Endothelial cell of umbilical vein (primary cell): Measurements from ENCODE around the gene MREG.

Source experiments
- EZH2 ChIP-seq: IDR thresholded peaks from 2 replicates; pipeline ENCODE4 v1.6.1; 2012; ENCODE audit warnings: borderline replicate concordance, low read depth, mild to moderate bottlenecking, moderate library complexity, low read length, inconsistent platforms; ENCODE audit not compliant: severe bottlenecking
- GATA2 ChIP-seq: IDR thresholded peaks from 2 replicates; pipeline ENCODE4 v1.7.0; 2011; ENCODE audit warnings: low read depth, mild to moderate bottlenecking, moderate library complexity, mixed read lengths, low read length; ENCODE audit not compliant: insufficient read length, insufficient read depth
- JUN ChIP-seq: IDR thresholded peaks from 2 replicates; pipeline ENCODE4 v1.6.1; 2011; ENCODE audit warnings: borderline replicate concordance, low read depth; ENCODE audit not compliant: insufficient read length, insufficient read depth
- MYC ChIP-seq: IDR thresholded peaks from one replicate; pipeline ENCODE4 v1.6.1; 2011; ENCODE audit warnings: mild to moderate bottlenecking, low read depth, low read length
- POLR2A ChIP-seq: IDR thresholded peaks from 2 replicates; pipeline ENCODE4 v1.6.1; 2012; ENCODE audit warnings: low read depth, mild to moderate bottlenecking, control low read depth, low read length
- POLR2AphosphoS5 ChIP-seq: IDR thresholded peaks from 2 replicates; pipeline ENCODE4 v1.6.1; 2012; ENCODE audit warnings: low read depth, mild to moderate bottlenecking, control low read depth, low read length, moderate library complexity; ENCODE audit not compliant: insufficient read depth
- TF ChIP-seq, protein P1 (sequence below), 2 donors: IDR thresholded peaks; 1 replicate in 1 of 2; 2 replicates in 1 of 2; pipeline ENCODE4 v1.5.1; 2011; ENCODE audit warnings: low read length in 2 of 2, mild to moderate bottlenecking in 2 of 2, moderate library complexity in 2 of 2, control low read depth in 1 of 2, inconsistent platforms in 1 of 2, low read depth in 1 of 2; ENCODE audit not compliant: insufficient read depth in 1 of 2; ENCODE audit errors: extremely low read depth in 1 of 2
- TF ChIP-seq, protein P2 (sequence below): IDR thresholded peaks from 2 replicates; pipeline ENCODE4 v1.6.1; 2011; ENCODE audit not compliant: insufficient read depth, insufficient read length

DNA sequence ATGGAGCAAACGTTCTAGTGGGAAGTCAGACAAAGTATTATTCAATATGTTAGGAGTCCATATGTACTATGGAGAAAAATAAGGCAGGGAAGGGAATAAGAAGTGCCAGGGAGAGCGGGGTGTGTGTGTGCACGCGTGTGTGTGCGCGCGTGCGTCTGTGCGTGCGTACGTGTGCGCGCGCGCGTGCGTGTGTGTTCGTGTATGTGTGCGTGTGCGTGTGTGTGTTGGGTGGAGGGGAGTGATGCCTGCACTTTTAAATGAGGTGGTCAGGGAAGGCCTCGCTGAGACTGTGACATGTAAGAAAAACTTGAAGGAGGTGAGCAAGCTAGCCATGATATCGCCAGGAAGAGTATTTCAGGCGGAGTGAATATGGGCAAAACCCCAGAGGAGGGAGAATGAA lies 1.6 kb upstream of the MREG start:
- TF ChIP-seq, protein P1, sequence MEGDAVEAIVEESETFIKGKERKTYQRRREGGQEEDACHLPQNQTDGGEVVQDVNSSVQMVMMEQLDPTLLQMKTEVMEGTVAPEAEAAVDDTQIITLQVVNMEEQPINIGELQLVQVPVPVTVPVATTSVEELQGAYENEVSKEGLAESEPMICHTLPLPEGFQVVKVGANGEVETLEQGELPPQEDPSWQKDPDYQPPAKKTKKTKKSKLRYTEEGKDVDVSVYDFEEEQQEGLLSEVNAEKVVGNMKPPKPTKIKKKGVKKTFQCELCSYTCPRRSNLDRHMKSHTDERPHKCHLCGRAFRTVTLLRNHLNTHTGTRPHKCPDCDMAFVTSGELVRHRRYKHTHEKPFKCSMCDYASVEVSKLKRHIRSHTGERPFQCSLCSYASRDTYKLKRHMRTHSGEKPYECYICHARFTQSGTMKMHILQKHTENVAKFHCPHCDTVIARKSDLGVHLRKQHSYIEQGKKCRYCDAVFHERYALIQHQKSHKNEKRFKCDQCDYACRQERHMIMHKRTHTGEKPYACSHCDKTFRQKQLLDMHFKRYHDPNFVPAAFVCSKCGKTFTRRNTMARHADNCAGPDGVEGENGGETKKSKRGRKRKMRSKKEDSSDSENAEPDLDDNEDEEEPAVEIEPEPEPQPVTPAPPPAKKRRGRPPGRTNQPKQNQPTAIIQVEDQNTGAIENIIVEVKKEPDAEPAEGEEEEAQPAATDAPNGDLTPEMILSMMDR (IDR thresholded peaks at IDR 0.05; ENCODE audit: extremely low read depth in 1 of 2, insufficient read depth in 1 of 2, low read depth in 1 of 2, low read length in 2 of 2): no peak
- TF ChIP-seq POLR2A: no peak
- no peak for TF ChIP-seq POLR2AphosphoS5
- TF ChIP-seq EZH2: no peak
- TF ChIP-seq, protein P2, sequence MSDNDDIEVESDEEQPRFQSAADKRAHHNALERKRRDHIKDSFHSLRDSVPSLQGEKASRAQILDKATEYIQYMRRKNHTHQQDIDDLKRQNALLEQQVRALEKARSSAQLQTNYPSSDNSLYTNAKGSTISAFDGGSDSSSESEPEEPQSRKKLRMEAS: no peak
- TF ChIP-seq MYC: no peak
- TF ChIP-seq JUN: no peak
- TF ChIP-seq GATA2: no peak
